ENCODE results near the gene STK35.

The STK35 gene

GRCh38 chr20:2137552-2138201, 36.0 kb downstream of the STK35 start:
- DNase-seq: no peak

GRCh38 chr20:2138396-2138795, 36.8 kb downstream of the STK35 start:
- no peak for DNase-seq

GRCh38 chr20:2139250-2139649, 37.6 kb downstream of the STK35 start:
- no peak for DNase-seq

GRCh38 chr20:2139736-2140135, 38.1 kb downstream of the STK35 start:
- DNase-seq: no peak

GRCh38 chr20:2140561-2140960, 38.9 kb downstream of the STK35 start:
- DNase-seq: no peak

- DNase-seq: no peak
These were observed 40.3 kb downstream of the STK35 start for GRCh38 chr20:2141600-2142575.

GRCh38 chr20:2142649-2143048, 41.0 kb downstream of the STK35 start:
- DNase-seq: no peak

- DNase-seq: no peak
These were observed 42.0 kb downstream of the STK35 start for GRCh38 chr20:2143594-2143993.

- DNase-seq: no peak
These were observed 43.2 kb downstream of the STK35 start for GRCh38 chr20:2144850-2145249.

GRCh38 chr20:2145376-2145775, 43.7 kb downstream of the STK35 start:
- DNase-seq: no peak

- DNase-seq: no peak
These were observed 44.6 kb downstream of the STK35 start for GRCh38 chr20:2146080-2146867.

GRCh38 chr20:2149507-2149906, 47.9 kb downstream of the STK35 start:
- no peak for DNase-seq

- DNase-seq: no peak
These were observed 49.0 kb downstream of the STK35 start for GRCh38 chr20:2150660-2151059.

- no peak for DNase-seq
These were observed 50.2 kb downstream of the STK35 start for GRCh38 chr20:2151858-2152281.

- no peak for DNase-seq
These were observed 50.7 kb downstream of the STK35 start for GRCh38 chr20:2152317-2152716.

- no peak for DNase-seq
These were observed 51.7 kb downstream of the STK35 start for GRCh38 chr20:2153326-2153725.

- no peak for DNase-seq
These were observed 54.6 kb downstream of the STK35 start for GRCh38 chr20:2156224-2156623.

GRCh38 chr20:2156666-2157624, 55.3 kb downstream of the STK35 start:
- DNase-seq: no peak

GRCh38 chr20:2162125-2162822, 60.6 kb downstream of the STK35 start:
- no peak for DNase-seq

GRCh38 chr20:2162823-2163166, 61.2 kb downstream of the STK35 start:
- DNase-seq: no peak

- no peak for DNase-seq
These were observed 61.7 kb downstream of the STK35 start for GRCh38 chr20:2163312-2163711.

- no peak for DNase-seq
These were observed 62.1 kb downstream of the STK35 start for GRCh38 chr20:2163757-2164156.

All from NCI-H1930 (cell line).